Mucosa of descending colon (tissue), 3 donors: ENCODE results near the gene ZNF556. TPM values are rescaled to one million over a fixed set of nuclear protein-coding genes. Genes with fewer than 3 reads are reported as not detected.

Experiments used
- ATAC-seq: fragments of 200-7000 bp; cut with Tn5 transposase; one replicate; pipeline ENCODE4 v1.9.1; 2020; ENCODE audit warnings: mild to moderate bottlenecking, moderate library complexity
- DNase-seq, 3 donors: peaks; one replicate each; pipeline ENCODE4 v3.0.0-alpha.2; 2020
- H3K36me3 ChIP-seq: fragments of 200-600 bp; one replicate; pipeline ENCODE4 v1.8.0; 2021; ENCODE audit warnings: low read depth, mild to moderate bottlenecking
- H3K4me1 ChIP-seq: fragments of 200-600 bp; one replicate; pipeline ENCODE4 v1.8.0; 2021; ENCODE audit warnings: low read depth, mild to moderate bottlenecking
- H3K4me3 ChIP-seq: fragments of 200-600 bp; one replicate; pipeline ENCODE4 v1.8.0; 2021; ENCODE audit warnings: mild to moderate bottlenecking
- H3K9me3 ChIP-seq: fragments of 200-600 bp; one replicate; pipeline ENCODE4 v1.8.0; 2021; ENCODE audit warnings: mild to moderate bottlenecking
- intact Hi-C, 2 donors: fragments of 100-400 bp; cut with DNase I in 1 of 2; cut with micrococcal nuclease in 1 of 2; formaldehyde crosslinking; loops; one replicate each; pipeline versions ENCODE4 v1.11.0 to v1.11.1; 2022; cut with DNase I, micrococcal nuclease
- total RNA-seq, 3 donors: library from RNA; stranded (reverse); fragmentation: NEBNext Ultra II Directional in 2 of 3; extraction: Animal tissue kit (Norgen Biotek cat#: 25700) in 2 of 3; gene quantifications; one replicate each; pipeline versions ENCODE4 v1.2.1 to v1.2.4, GENCODE V29; 2021 to 2023
- TF ChIP-seq, protein P1 (sequence below): fragments of 200-600 bp; IDR thresholded peaks from one replicate; pipeline ENCODE4 v1.8.0; 2022; ENCODE audit warnings: antibody characterized with exemption, mild to moderate bottlenecking
- donor health status: DM: no; HTN: no; CAD: no; lungs with moderate emphysema.
- donor health status: DM: no; HTN: no; CAD: no.
- donor health status: DM: no; HTN: yes; CAD: no.

Gene ZNF556
- total RNA-seq, 3 donors from 2014 or later, result 0.29 TPM; not detected in 2

DNA sequence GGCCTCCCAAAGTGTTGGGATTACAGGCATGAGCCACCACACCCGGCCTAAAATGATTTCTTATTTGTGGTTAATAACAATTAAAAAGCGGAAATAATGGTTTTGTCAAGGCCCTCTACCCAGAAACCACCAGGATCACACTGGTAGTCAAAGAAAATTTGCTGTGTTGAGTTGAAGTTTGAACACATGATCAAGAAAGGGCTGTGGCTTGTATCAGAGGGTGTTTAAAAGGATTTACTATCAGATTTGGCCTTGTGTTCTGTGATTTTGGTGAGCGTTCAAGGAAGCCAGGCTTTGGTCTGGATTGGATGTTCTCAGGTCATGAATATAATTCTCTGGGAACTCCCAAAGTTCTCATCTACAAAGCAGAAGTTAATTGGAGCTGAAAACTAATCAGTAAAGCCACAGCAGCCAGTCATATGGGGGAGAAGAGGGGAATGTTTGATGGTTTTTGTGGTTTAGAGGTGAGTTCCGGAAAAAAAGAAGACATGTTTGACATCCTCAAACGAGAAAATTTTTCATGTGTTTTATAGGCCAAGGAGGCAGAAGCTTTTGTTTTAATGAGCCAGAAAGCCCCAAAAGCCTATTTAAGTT, 10.6 kb upstream of the ZNF556 start:
- intact Hi-C loops, result no loop called here
- no peak for ATAC-seq
- DNase-seq, result no peak
- Histone ChIP-seq H3K4me3 (no peak overlapping the region), H3K4me1 (no peaks in the 10 kb centered on the region), H3K9me3 (peaks cover 71% of the 10 kb centered on the region), H3K36me3 (peaks cover 15% of the 10 kb centered on the region)
- TF ChIP-seq, protein P1, sequence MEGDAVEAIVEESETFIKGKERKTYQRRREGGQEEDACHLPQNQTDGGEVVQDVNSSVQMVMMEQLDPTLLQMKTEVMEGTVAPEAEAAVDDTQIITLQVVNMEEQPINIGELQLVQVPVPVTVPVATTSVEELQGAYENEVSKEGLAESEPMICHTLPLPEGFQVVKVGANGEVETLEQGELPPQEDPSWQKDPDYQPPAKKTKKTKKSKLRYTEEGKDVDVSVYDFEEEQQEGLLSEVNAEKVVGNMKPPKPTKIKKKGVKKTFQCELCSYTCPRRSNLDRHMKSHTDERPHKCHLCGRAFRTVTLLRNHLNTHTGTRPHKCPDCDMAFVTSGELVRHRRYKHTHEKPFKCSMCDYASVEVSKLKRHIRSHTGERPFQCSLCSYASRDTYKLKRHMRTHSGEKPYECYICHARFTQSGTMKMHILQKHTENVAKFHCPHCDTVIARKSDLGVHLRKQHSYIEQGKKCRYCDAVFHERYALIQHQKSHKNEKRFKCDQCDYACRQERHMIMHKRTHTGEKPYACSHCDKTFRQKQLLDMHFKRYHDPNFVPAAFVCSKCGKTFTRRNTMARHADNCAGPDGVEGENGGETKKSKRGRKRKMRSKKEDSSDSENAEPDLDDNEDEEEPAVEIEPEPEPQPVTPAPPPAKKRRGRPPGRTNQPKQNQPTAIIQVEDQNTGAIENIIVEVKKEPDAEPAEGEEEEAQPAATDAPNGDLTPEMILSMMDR, result no peak

DNA sequence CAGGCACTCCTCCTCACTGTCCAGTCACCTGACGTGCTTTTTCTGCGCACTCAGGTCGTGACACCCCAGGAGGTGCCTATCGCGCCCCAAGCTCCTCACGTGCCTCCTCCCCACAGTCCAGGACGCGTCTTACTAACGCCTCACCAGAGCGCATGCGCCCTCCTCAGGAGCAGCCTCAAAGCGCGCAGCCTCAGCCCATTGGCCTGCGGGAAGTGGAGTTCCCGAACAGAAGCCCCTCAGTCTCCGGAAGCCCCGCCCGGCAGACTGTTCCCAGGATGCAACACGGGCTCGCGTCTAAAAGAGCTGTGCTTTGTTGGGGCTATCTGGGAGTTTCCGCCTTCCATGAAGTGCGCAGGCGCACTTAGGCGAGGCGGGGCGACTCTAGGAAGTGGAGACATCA, 8.3 kb upstream of the ZNF556 start:
- Histone ChIP-seq H3K4me3 (no peak overlapping the region), H3K36me3 (no peaks in the 10 kb centered on the region), H3K4me1 (no peaks in the 10 kb centered on the region), H3K9me3 (peaks cover 48% of the 10 kb centered on the region)
- ATAC-seq, result no peak
- TF ChIP-seq, protein P1, result no peak
- no peak for DNase-seq
- intact Hi-C loops, result no loop called here

DNA sequence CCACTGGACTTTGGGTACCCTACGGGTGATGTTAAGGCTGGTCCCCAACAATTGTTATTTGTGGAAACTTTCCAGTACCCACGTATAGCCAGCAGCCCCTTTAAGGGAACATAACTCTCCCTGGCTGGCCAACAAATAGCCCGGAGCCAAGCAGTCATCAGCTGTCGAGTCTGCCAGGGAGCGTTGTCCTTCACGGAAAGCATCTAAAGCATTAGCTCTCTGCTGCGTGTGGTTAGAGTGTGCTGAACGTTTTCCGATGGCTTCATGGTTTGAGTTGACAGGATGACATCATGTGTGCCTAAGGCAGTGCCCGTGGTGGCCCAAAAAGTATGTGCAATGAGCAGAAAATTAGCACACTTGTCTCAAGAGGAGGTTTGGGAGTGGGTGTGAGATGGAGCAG, 3.3 kb upstream of the ZNF556 start:
- TF ChIP-seq, protein P1, result no peak
- Histone ChIP-seq H3K4me3 (no peak overlapping the region), H3K9me3 (peaks cover 3% of the 10 kb centered on the region), H3K4me1 (no peaks in the 10 kb centered on the region), H3K36me3 (no peaks in the 10 kb centered on the region)
- DNase-seq (no peak), ATAC-seq (no peak)
- intact Hi-C loops, result no loop called here

DNA sequence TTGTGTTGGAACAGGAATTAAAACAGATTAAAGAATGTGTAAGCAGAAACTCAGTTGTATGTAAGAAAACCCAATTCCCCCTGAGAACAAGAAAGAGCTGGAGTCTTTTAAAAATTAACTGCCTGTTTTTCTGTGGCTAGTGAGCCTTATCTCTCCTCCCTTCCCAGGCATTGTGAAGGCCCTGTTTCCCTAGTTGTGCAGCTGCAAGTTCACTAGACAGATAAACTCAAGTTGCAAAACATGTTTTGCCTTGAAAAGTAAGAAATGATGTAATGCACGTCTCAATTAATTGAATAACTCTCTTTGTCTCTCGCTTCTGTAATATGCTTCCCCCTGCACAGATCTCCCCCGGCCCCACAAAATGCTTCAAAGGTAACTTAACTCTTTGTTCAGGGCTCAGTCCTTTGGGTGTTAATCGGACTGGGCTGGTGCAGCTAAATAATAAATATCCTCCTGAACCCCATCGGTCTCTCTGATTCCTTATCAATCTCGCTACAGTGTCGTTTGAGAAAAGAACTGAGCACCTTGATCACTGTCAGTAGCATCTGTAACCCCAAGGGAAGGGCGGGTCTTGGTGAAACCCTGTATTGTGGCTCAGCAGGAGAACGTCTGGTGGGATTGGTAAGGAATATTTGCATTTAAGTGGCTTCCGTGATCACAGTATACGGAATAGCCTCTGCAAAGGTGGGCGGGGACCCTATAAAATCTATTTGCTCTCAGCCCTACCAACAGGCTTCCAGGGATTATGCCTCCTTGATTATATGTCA, 1.6 kb upstream of the ZNF556 start:
- ATAC-seq (peak; percentile 51), DNase-seq (peak in 1 of 3 donors; percentile 27)
- intact Hi-C loops, result no loop called here
- Histone ChIP-seq H3K36me3 (no peaks in the 10 kb centered on the region), H3K4me3 (no peak overlapping the region), H3K9me3 (no peaks in the 10 kb centered on the region), H3K4me1 (no peaks in the 10 kb centered on the region)
- TF ChIP-seq, protein P1, result no peak

DNA sequence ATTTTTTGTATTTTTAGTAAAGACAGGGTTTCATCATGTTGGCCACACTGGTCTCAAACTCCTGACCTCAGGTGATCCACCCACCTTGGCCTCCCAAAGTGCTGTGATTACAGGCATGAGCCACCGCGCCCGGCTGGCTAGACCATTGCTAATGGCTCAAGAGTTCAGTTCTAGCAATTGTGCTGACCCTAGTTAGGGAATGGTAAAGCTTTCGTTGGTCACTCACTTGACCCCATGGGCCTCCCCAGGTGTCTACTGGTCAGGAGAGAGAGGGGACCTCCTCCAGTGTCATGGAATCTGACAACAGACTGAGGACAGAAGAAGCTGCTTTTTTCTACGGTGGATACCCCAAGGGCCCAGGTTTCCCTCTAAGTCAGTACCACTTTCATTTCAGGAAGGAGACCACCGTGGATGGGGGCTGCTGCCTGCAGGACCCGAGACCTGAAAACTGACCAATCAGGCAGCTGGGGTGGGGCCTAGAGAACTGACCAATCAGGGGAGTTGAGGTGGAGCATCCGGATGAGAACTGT, 575 bp upstream of the ZNF556 start:
- intact Hi-C loops, result no loop called here
- TF ChIP-seq, protein P1, result no peak

More for the DNA sequence above, 575 bp upstream of the ZNF556 start:
- Histone ChIP-seq H3K36me3 (no peaks in the 10 kb centered on the region), H3K4me3 (no peak overlapping the region), H3K4me1 (no peaks in the 10 kb centered on the region), H3K9me3 (no peaks in the 10 kb centered on the region)
- ATAC-seq, result no peak
- DNase-seq, result no peak
